NCI-H2107 (cell line): ENCODE results near the gene NOC3L.
"Not testable (repeated sequence)": the region's sequence is repeated elsewhere in the genome, so short reads cannot be mapped to it uniquely, and the experiment has no call there.

Experiments used
- DNase-seq: peaks from one replicate; lab custom pipeline; 2025; lab: John Stamatoyannopoulos, UW

Gene NOC3L, protein sequence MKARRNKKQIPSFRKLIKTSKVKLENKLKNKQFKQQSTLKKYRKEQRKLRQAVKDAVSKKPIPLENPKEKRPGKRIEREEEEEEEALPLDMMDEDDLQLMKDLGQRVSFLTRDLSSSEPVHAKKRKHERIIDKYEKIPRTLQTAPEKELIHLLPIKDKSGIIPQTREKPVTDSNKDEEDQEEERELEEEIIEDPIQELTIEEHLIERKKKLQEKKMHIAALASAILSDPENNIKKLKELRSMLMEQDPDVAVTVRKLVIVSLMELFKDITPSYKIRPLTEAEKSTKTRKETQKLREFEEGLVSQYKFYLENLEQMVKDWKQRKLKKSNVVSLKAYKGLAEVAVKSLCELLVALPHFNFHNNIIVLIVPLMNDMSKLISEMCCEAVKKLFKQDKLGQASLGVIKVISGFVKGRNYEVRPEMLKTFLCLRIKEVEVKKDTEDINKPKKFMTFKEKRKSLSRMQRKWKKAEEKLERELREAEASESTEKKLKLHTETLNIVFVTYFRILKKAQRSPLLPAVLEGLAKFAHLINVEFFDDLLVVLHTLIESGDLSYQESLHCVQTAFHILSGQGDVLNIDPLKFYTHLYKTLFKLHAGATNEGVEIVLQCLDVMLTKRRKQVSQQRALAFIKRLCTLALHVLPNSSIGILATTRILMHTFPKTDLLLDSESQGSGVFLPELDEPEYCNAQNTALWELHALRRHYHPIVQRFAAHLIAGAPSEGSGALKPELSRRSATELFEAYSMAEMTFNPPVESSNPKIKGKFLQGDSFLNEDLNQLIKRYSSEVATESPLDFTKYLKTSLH

GRCh38 chr10:94362360-94363250, at the start of gene NOC3L:
TSS of gene NOC3L (minus strand) at chr10:94362939. CDS start at chr10:94362838, 101 bp downstream.
- peak; percentile 60 for DNase-seq

GRCh38 chr10:94412449-94412848, 49.7 kb upstream of the NOC3L start:
- no peak for DNase-seq

DNA sequence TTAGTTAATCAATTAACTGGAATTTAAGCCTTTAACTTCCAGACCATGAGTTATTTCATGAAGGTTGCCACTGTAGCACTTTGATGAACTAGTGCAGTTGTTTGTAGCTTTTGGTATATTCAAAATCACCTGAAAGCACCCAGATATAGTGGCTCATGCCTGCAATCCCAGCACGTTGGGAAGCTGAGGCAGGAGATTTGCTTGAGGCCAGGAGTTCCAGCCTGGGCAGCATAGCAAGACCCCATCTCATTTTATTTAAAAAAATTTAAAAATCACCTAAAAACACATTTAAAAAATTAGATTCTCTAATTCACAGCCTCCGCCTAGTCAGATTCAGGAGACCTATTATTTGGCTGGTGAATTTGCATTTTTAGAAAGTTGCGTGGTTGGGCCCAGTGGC, 48.6 kb upstream of the NOC3L start:
- no peak for DNase-seq

DNA sequence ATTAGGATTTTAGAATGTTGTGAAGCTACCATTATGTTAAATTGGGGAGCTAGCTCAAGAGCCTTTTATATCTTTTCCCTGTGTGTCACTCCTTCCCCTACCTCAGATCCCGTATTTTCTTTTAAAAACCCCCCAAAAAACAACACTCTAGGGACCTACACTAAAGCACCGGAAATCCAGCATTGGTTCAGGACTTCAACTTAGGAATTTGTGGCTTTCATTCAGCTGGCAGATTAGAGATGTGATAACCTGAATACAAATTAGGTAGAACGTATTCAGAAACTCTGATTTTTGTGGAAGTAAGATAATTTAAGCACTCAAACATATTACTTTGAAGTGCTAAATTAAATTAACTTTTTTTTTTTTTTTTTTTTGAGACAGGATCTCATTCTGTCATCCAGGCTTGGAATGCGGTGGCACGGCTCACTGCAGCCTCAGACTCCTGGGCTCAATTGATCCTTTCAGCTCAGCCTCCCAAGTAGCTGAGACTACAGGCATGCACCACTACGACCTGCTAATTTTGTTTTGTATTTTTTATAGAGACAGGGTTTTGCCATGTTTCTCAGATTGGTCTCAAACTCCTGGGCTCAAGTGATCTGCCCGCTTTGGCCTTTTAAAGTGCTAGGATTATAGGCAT, 46.4 kb upstream of the NOC3L start:
- no peak for DNase-seq

- DNase-seq = no peak
Measured at GRCh38 chr10:94407668-94408067, 44.9 kb upstream of the NOC3L start.

- no peak for DNase-seq
Measured at GRCh38 chr10:94405406-94405805, 42.7 kb upstream of the NOC3L start.

- peak; percentile 9 for DNase-seq
Measured at GRCh38 chr10:94403380-94404213, 40.9 kb upstream of the NOC3L start.

DNA sequence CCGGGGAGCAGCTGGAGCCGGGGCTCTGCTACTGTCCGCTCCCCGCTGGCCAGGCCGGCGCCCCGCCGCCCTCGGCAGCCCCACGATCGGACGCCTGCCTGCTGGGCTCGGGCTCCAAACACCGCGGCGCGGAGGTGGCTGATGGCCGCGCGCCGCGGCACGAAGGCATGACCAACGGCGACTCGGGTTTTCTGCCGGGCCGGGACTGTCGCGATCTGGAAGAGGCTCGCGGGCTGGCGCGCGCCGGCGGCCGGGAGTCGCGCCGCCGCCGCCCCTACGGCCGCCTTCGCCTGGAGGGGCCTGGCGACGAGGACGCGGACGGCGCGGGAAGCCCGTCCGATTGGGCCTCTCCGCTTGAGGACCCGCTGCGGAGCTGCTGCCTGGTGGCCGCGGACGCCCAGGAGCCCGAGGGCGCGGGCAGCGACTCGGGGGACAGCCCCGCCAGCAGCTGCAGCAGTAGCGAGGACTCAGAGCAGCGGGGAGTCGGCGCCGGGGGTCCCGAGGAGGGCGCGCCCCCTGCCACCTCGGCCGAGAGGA, 40.2 kb upstream of the NOC3L start:
- DNase-seq = no peak

GRCh38 chr10:94402204-94402842, 39.6 kb upstream of the NOC3L start, which contains the start of gene TBC1D12:
TSS of gene TBC1D12 (plus strand) at chr10:94402541. CDS start at chr10:94402614, 73 bp downstream.
- DNase-seq = peak; percentile 35

- DNase-seq = no peak
Measured at GRCh38 chr10:94398762-94399161, 36.0 kb upstream of the NOC3L start.

DNA sequence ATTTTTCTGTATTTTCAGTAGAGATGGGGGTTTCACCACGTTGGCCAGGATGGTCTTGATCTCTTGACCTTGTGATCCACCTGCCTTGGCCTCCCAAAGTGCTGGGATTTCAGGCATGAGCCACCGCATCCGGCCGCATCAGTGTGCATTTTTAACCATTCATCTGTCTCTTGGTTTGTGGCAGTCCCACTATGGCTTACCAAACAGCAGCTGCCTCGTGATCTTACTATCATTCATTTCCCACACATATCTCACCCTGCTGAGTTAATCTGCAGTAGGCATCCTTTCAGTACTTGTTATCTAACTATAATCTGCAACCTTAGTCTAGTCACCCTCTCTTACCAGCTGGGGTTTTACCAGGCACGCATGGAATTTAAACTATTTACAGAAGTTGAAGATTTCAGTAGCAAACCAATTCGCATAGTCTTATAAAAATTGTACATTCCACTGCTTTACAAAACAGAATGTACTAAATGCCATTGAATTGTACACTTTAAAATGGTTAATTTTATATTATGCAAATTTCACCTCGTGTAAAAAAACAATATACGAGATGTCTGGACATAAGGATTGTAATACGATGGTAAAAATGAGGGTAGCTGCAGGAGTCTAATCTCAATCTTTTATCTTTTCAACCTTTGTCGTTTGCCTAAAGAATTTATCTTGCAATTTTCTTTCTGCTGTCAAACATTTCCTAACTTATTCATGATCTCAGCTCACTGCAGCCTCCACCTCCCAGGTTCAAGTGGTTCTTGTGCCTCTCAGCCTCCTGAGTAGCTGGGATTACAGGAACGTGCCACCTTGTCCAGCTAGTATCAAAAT, 35.0 kb upstream of the NOC3L start:
- no peak for DNase-seq

GRCh38 chr10:94392117-94392516, 29.4 kb upstream of the NOC3L start:
- not testable (repeated sequence) for DNase-seq

GRCh38 chr10:94385733-94386132, 23.0 kb upstream of the NOC3L start:
- not testable (repeated sequence) for DNase-seq

DNA sequence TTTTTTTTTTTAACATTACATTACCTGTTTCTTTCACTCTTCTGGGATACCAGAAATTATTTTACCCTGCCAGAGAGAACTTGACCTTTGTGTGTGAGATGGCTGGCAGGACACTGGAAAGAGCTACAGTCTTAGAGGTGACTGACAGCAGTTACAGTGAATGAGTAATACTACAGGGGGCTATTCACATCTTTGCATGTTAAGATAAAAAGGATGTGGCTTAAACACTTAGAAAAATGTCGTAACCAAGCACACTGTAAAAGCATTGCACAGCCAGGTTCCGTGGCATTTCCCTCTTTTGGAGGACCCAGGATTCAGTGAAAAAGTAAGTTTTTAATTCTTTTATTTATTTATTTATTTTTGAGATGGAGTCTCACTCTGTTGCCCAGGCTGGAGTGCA, 20.8 kb upstream of the NOC3L start:
- DNase-seq = no peak

GRCh38 chr10:94376865-94377264, 14.1 kb upstream of the NOC3L start:
- DNase-seq = no peak

GRCh38 chr10:94375374-94375773, 12.6 kb upstream of the NOC3L start:
- DNase-seq = no peak

- DNase-seq = no peak
Measured at GRCh38 chr10:94370501-94370900, 7.8 kb upstream of the NOC3L start.

DNA sequence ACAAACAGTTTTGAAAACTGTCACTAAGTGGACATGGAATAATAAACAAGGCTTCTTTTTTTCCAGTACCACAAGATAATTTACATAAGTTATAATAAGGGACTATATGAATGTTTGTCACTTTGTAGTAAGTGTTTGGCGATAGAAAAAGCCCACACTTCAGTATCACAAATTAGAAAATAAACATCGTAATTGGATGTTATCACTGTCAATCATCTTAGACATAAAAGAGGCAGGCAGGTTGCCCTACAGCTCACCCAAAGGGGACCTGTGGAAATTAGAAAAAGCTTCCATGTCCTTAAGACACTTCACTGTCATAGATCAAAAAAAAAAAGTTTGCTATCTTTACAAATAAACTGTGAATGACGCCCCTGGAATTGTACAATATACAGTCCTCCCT, 3.6 kb upstream of the NOC3L start:
- DNase-seq = no peak

DNA sequence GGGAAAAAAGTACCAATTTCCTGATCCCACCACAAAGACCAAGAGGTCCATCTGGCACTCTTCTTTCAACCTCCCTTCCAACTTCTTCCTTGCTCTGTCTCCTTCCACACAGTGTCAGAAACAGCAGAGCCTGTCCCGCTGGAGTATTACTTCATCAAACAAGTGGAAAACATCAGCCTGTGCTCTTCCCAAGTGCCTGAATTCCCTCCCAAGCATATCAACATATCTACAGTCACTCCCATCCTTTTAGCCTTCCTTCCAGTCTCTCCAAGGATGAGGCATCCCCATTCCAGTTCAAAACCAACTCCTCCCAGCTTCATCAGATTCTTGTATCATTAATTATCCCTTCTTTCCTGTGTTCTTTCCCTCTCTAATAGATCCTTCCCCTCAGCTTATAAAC, 1.7 kb upstream of the NOC3L start:
- no peak for DNase-seq
